Activated naive CD8-positive, alpha-beta T cell treated with anti-CD3 and anti-CD28 coated beads for 36 hours (primary cell): ENCODE data around the gene LAIR1. TPM values are rescaled to one million over a fixed set of nuclear protein-coding genes. Genes with fewer than 3 reads are reported as not detected.
"Not testable (repeated sequence)": the region's sequence is repeated elsewhere in the genome, so short reads cannot be mapped to it uniquely, and the experiment has no call there.

Source experiments
- DNase-seq: peaks from one replicate; pipeline ENCODE4 v3.0.0; 2021
- H3K27ac Mint-ChIP-seq: one replicate; pipeline ENCODE4 v1.8.0; 2022; ENCODE audit warnings: mild to moderate bottlenecking, moderate library complexity, mixed read lengths
- H3K27me3 Mint-ChIP-seq: one replicate; pipeline ENCODE4 v1.8.0; 2022; ENCODE audit warnings: mild to moderate bottlenecking, mixed read lengths
- H3K36me3 Mint-ChIP-seq: one replicate; pipeline ENCODE4 v1.8.0; 2021; ENCODE audit warnings: mild to moderate bottlenecking, mixed read lengths
- H3K4me1 Mint-ChIP-seq: one replicate; pipeline ENCODE4 v1.8.0; 2021; ENCODE audit warnings: mixed read lengths
- H3K4me3 Mint-ChIP-seq: one replicate; pipeline ENCODE4 v1.8.0; 2022; ENCODE audit warnings: mild to moderate bottlenecking, moderate library complexity, mixed read lengths
- H3K9me3 Mint-ChIP-seq: one replicate; pipeline ENCODE4 v1.8.0; 2022; ENCODE audit warnings: mixed read lengths
- total RNA-seq, 2 experiments: library from RNA; stranded (reverse); gene quantifications; one replicate each; pipeline ENCODE4 v1.2.3, GENCODE V29; 2021

LAIR1 gene
- total RNA-seq, 2 experiments from 2014 or later: 9.0 to 10.1 TPM

- Mint-ChIP-seq H3K27me3 (peaks cover 6% of the 10 kb centered on the region), H3K4me3 (no peak overlapping the region), H3K4me1 (peaks cover 60% of the 10 kb centered on the region), H3K9me3 (no peaks in the 10 kb centered on the region), H3K36me3 (peaks cover 17% of the 10 kb centered on the region), H3K27ac (no peak overlapping the region)
- no peak for DNase-seq
Measured at GRCh38 chr19:54366811-54367210, 2.1 kb upstream of the LAIR1 start.

GRCh38 chr19:54365798-54366197, 1.1 kb upstream of the LAIR1 start:
- H3K27me3 Mint-ChIP-seq, H3K27ac Mint-ChIP-seq, H3K4me3 Mint-ChIP-seq, DNase-seq, H3K9me3 Mint-ChIP-seq: not testable (repeated sequence)
- Mint-ChIP-seq H3K36me3 (peaks cover 17% of the 10 kb centered on the region), H3K4me1 (peaks cover 61% of the 10 kb centered on the region)

GRCh38 chr19:54361680-54362422, 2.9 kb downstream of the LAIR1 start:
- peak overlapping the region; percentile 86 for H3K27ac Mint-ChIP-seq
- peak overlapping the region; percentile 90 for H3K4me3 Mint-ChIP-seq
- H3K36me3 Mint-ChIP-seq: peaks cover 15% of the 10 kb centered on the region
- not testable (repeated sequence) for DNase-seq, H3K9me3 Mint-ChIP-seq, H3K27me3 Mint-ChIP-seq
- H3K4me1 Mint-ChIP-seq: peaks cover 45% of the 10 kb centered on the region

GRCh38 chr19:54359149-54359820, 5.4 kb downstream of the LAIR1 start:
- DNase-seq: peak; percentile 79
- not testable (repeated sequence) for H3K9me3 Mint-ChIP-seq, H3K4me3 Mint-ChIP-seq, H3K27me3 Mint-ChIP-seq
- Mint-ChIP-seq H3K27ac (peak overlapping the region; percentile 29), H3K4me1 (peaks cover 31% of the 10 kb centered on the region), H3K36me3 (peaks cover 11% of the 10 kb centered on the region)

- H3K4me3 Mint-ChIP-seq: no peak overlapping the region
- no peaks in the 10 kb centered on the region for H3K27me3 Mint-ChIP-seq
- H3K9me3 Mint-ChIP-seq: no peaks in the 10 kb centered on the region
- no peak for DNase-seq
- peaks cover 3% of the 10 kb centered on the region for H3K36me3 Mint-ChIP-seq
- peaks cover 22% of the 10 kb centered on the region for H3K4me1 Mint-ChIP-seq
- no peak overlapping the region for H3K27ac Mint-ChIP-seq
Measured at GRCh38 chr19:54357381-54357780, 7.3 kb downstream of the LAIR1 start.

- Mint-ChIP-seq H3K4me3 (no peak overlapping the region), H3K27me3 (no peaks in the 10 kb centered on the region), H3K9me3 (no peaks in the 10 kb centered on the region), H3K36me3 (peaks cover 3% of the 10 kb centered on the region), H3K27ac (no peak overlapping the region), H3K4me1 (peaks cover 18% of the 10 kb centered on the region)
- DNase-seq: no peak
Measured at GRCh38 chr19:54356444-54357056, 8.2 kb downstream of the LAIR1 start.

GRCh38 chr19:54355675-54356074, 9.1 kb downstream of the LAIR1 start:
- no peak overlapping the region for H3K4me3 Mint-ChIP-seq

GRCh38 chr19:54354761-54355160, 10.0 kb downstream of the LAIR1 start:
- Mint-ChIP-seq H3K27me3 (no peaks in the 10 kb centered on the region), H3K36me3 (peaks cover 3% of the 10 kb centered on the region), H3K4me1 (peaks cover 6% of the 10 kb centered on the region), H3K9me3 (no peaks in the 10 kb centered on the region), H3K4me3 (no peak overlapping the region), H3K27ac (no peak overlapping the region)
- no peak for DNase-seq

More at GRCh38 chr19:54355675-54356074, 9.1 kb downstream of the LAIR1 start:
- H3K27ac Mint-ChIP-seq: no peak overlapping the region
- DNase-seq: no peak
- no peaks in the 10 kb centered on the region for H3K9me3 Mint-ChIP-seq
- H3K4me1 Mint-ChIP-seq: peaks cover 9% of the 10 kb centered on the region
- no peaks in the 10 kb centered on the region for H3K27me3 Mint-ChIP-seq
- peaks cover 3% of the 10 kb centered on the region for H3K36me3 Mint-ChIP-seq

GRCh38 chr19:54352546-54352945, 12.2 kb downstream of the LAIR1 start:
- H3K9me3 Mint-ChIP-seq: no peaks in the 10 kb centered on the region
- H3K4me1 Mint-ChIP-seq: peaks cover 4% of the 10 kb centered on the region
- no peaks in the 10 kb centered on the region for H3K27me3 Mint-ChIP-seq
- no peak overlapping the region for H3K27ac Mint-ChIP-seq
- H3K36me3 Mint-ChIP-seq: peaks cover 3% of the 10 kb centered on the region
- no peak overlapping the region for H3K4me3 Mint-ChIP-seq
- DNase-seq: no peak

GRCh38 chr19:54352041-54352440, 12.7 kb downstream of the LAIR1 start:
- no peak for DNase-seq
- Mint-ChIP-seq H3K4me3 (no peak overlapping the region), H3K4me1 (peaks cover 4% of the 10 kb centered on the region), H3K36me3 (peaks cover 3% of the 10 kb centered on the region), H3K9me3 (no peaks in the 10 kb centered on the region), H3K27ac (no peak overlapping the region), H3K27me3 (no peaks in the 10 kb centered on the region)

GRCh38 chr19:54351474-54351873, 13.3 kb downstream of the LAIR1 start:
- H3K9me3 Mint-ChIP-seq: no peaks in the 10 kb centered on the region
- peaks cover 4% of the 10 kb centered on the region for H3K4me1 Mint-ChIP-seq
- H3K27ac Mint-ChIP-seq: no peak overlapping the region
- no peaks in the 10 kb centered on the region for H3K27me3 Mint-ChIP-seq
- no peak overlapping the region for H3K4me3 Mint-ChIP-seq
- peaks cover 3% of the 10 kb centered on the region for H3K36me3 Mint-ChIP-seq
- no peak for DNase-seq

GRCh38 chr19:54345938-54346386, 18.8 kb downstream of the LAIR1 start:
- Mint-ChIP-seq H3K4me3 (no peak overlapping the region), H3K27me3 (no peaks in the 10 kb centered on the region), H3K36me3 (no peaks in the 10 kb centered on the region), H3K9me3 (no peaks in the 10 kb centered on the region), H3K27ac (no peak overlapping the region), H3K4me1 (peaks cover 3% of the 10 kb centered on the region)
- DNase-seq: no peak

GRCh38 chr19:54343868-54344267, 20.9 kb downstream of the LAIR1 start:
- H3K36me3 Mint-ChIP-seq: no peaks in the 10 kb centered on the region
- DNase-seq: no peak
- no peak overlapping the region for H3K27ac Mint-ChIP-seq
- H3K27me3 Mint-ChIP-seq: peaks cover 6% of the 10 kb centered on the region
- peaks cover 3% of the 10 kb centered on the region for H3K4me1 Mint-ChIP-seq
- no peaks in the 10 kb centered on the region for H3K9me3 Mint-ChIP-seq
- no peak overlapping the region for H3K4me3 Mint-ChIP-seq

GRCh38 chr19:54341295-54341694, 23.4 kb downstream of the LAIR1 start:
- Mint-ChIP-seq H3K27me3 (peaks cover 8% of the 10 kb centered on the region), H3K27ac (no peak overlapping the region), H3K4me1 (peaks cover 3% of the 10 kb centered on the region), H3K36me3 (no peaks in the 10 kb centered on the region), H3K4me3 (no peak overlapping the region), H3K9me3 (no peaks in the 10 kb centered on the region)
- DNase-seq: no peak

GRCh38 chr19:54339646-54340358, 24.9 kb downstream of the LAIR1 start:
- H3K9me3 Mint-ChIP-seq: no peaks in the 10 kb centered on the region
- no peak overlapping the region for H3K27ac Mint-ChIP-seq
- no peak overlapping the region for H3K4me3 Mint-ChIP-seq
- H3K36me3 Mint-ChIP-seq: no peaks in the 10 kb centered on the region
- peaks cover 8% of the 10 kb centered on the region for H3K27me3 Mint-ChIP-seq
- H3K4me1 Mint-ChIP-seq: no peaks in the 10 kb centered on the region
- no peak for DNase-seq
